Activated naive CD8-positive, alpha-beta T cell (primary cell): ENCODE results near the gene PHF23.

Source experiments
- H3K27ac Mint-ChIP-seq: one replicate; pipeline ENCODE4 v1.8.0; 2021; ENCODE audit warnings: mixed read lengths
- H3K27me3 Mint-ChIP-seq: one replicate; pipeline ENCODE4 v1.8.0; 2021; ENCODE audit warnings: mixed read lengths
- H3K36me3 Mint-ChIP-seq: one replicate; pipeline ENCODE4 v1.8.0; 2021; ENCODE audit warnings: mixed read lengths
- H3K4me1 Mint-ChIP-seq: one replicate; pipeline ENCODE4 v1.8.0; 2021; ENCODE audit warnings: low read depth, mixed read lengths
- H3K4me3 Mint-ChIP-seq: one replicate; pipeline ENCODE4 v1.8.0; 2021; ENCODE audit warnings: mild to moderate bottlenecking, mixed read lengths
- H3K9me3 Mint-ChIP-seq: one replicate; pipeline ENCODE4 v1.8.0; 2021; ENCODE audit warnings: low read depth, mixed read lengths

Gene PHF23

GRCh38 chr17:7221278-7222092 lies 17.8 kb downstream of the PHF23 start:
- Mint-ChIP-seq H3K9me3 (no peaks in the 10 kb centered on the region), H3K36me3 (peaks cover 3% of the 10 kb centered on the region), H3K4me3 (peak overlapping the region; percentile 93), H3K27ac (peak overlapping the region; percentile 83), H3K4me1 (peaks cover 42% of the 10 kb centered on the region), H3K27me3 (no peaks in the 10 kb centered on the region)

GRCh38 chr17:7220593-7221277 lies 18.5 kb downstream of the PHF23 start:
- H3K4me3 Mint-ChIP-seq = peak overlapping the region; percentile 93
- peaks cover 50% of the 10 kb centered on the region for H3K4me1 Mint-ChIP-seq
- peaks cover 3% of the 10 kb centered on the region for H3K36me3 Mint-ChIP-seq
- H3K27ac Mint-ChIP-seq = peak overlapping the region; percentile 83
- no peaks in the 10 kb centered on the region for H3K27me3 Mint-ChIP-seq
- H3K9me3 Mint-ChIP-seq = no peaks in the 10 kb centered on the region

- Mint-ChIP-seq H3K4me1 (peaks cover 56% of the 10 kb centered on the region), H3K27me3 (no peaks in the 10 kb centered on the region), H3K36me3 (peaks cover 3% of the 10 kb centered on the region), H3K27ac (peak within 1 kb of the TSS; percentile 95), H3K9me3 (no peaks in the 10 kb centered on the region), H3K4me3 (peak within 1 kb of the TSS; percentile 93)
Observed at GRCh38 chr17:7219812-7220592, 19.3 kb downstream of the PHF23 start, which contains the start of the genes ACADVL and DLG4. TSS of gene ACADVL (plus strand) at chr17:7219938. CDS start at chr17:7219985, 47 bp downstream. TSS of gene DLG4 (minus strand) at chr17:7219836.

GRCh38 chr17:7219229-7219811 lies 19.9 kb downstream of the PHF23 start:
- Mint-ChIP-seq H3K4me1 (peaks cover 63% of the 10 kb centered on the region), H3K36me3 (peaks cover 3% of the 10 kb centered on the region), H3K4me3 (peak overlapping the region; percentile 93), H3K27me3 (no peaks in the 10 kb centered on the region), H3K27ac (peak overlapping the region; percentile 95), H3K9me3 (no peaks in the 10 kb centered on the region)

- Mint-ChIP-seq H3K36me3 (peaks cover under 1% of the 10 kb centered on the region), H3K27ac (peak overlapping the region; percentile 95), H3K27me3 (no peaks in the 10 kb centered on the region), H3K4me3 (peak overlapping the region; percentile 93), H3K4me1 (peaks cover 69% of the 10 kb centered on the region), H3K9me3 (no peaks in the 10 kb centered on the region)
Observed at GRCh38 chr17:7218758-7219157, 20.5 kb downstream of the PHF23 start.

- peak overlapping the region; percentile 70 for H3K27ac Mint-ChIP-seq
Observed at GRCh38 chr17:7218166-7218565, 21.1 kb downstream of the PHF23 start.

GRCh38 chr17:7217113-7217987 lies 21.9 kb downstream of the PHF23 start:
- peaks cover 71% of the 10 kb centered on the region for H3K4me1 Mint-ChIP-seq
- no peaks in the 10 kb centered on the region for H3K9me3 Mint-ChIP-seq
- H3K27ac Mint-ChIP-seq = peak overlapping the region; percentile 70
- H3K4me3 Mint-ChIP-seq = peak overlapping the region; percentile 68
- no peaks in the 10 kb centered on the region for H3K36me3 Mint-ChIP-seq
- H3K27me3 Mint-ChIP-seq = no peaks in the 10 kb centered on the region

More at GRCh38 chr17:7218166-7218565, 21.1 kb downstream of the PHF23 start:
- Mint-ChIP-seq H3K36me3 (no peaks in the 10 kb centered on the region), H3K27me3 (no peaks in the 10 kb centered on the region), H3K4me3 (peak overlapping the region; percentile 68), H3K4me1 (peaks cover 71% of the 10 kb centered on the region), H3K9me3 (no peaks in the 10 kb centered on the region)

- no peaks in the 10 kb centered on the region for H3K36me3 Mint-ChIP-seq
- no peaks in the 10 kb centered on the region for H3K27me3 Mint-ChIP-seq
- peaks cover 77% of the 10 kb centered on the region for H3K4me1 Mint-ChIP-seq
- H3K27ac Mint-ChIP-seq = peak overlapping the region; percentile 67
- peak overlapping the region; percentile 61 for H3K4me3 Mint-ChIP-seq
- no peaks in the 10 kb centered on the region for H3K9me3 Mint-ChIP-seq
Observed at GRCh38 chr17:7216242-7217112, 22.8 kb downstream of the PHF23 start.

GRCh38 chr17:7215652-7216180 lies 23.5 kb downstream of the PHF23 start:
- H3K27me3 Mint-ChIP-seq = no peaks in the 10 kb centered on the region
- peaks cover 70% of the 10 kb centered on the region for H3K4me1 Mint-ChIP-seq
- H3K36me3 Mint-ChIP-seq = no peaks in the 10 kb centered on the region
- peak overlapping the region; percentile 89 for H3K4me3 Mint-ChIP-seq
- no peaks in the 10 kb centered on the region for H3K9me3 Mint-ChIP-seq
- peak overlapping the region; percentile 91 for H3K27ac Mint-ChIP-seq

- H3K4me1 Mint-ChIP-seq = peaks cover 66% of the 10 kb centered on the region
- H3K27ac Mint-ChIP-seq = peak overlapping the region; percentile 91
Observed at GRCh38 chr17:7215136-7215638, 24.1 kb downstream of the PHF23 start.

GRCh38 chr17:7214300-7215135 lies 24.7 kb downstream of the PHF23 start:
- Mint-ChIP-seq H3K9me3 (no peaks in the 10 kb centered on the region), H3K36me3 (no peaks in the 10 kb centered on the region), H3K27ac (peak overlapping the region; percentile 91), H3K27me3 (no peaks in the 10 kb centered on the region), H3K4me3 (peak overlapping the region; percentile 89), H3K4me1 (peaks cover 63% of the 10 kb centered on the region)

More at GRCh38 chr17:7215136-7215638, 24.1 kb downstream of the PHF23 start:
- H3K27me3 Mint-ChIP-seq = no peaks in the 10 kb centered on the region
- H3K4me3 Mint-ChIP-seq = peak overlapping the region; percentile 89
- H3K9me3 Mint-ChIP-seq = no peaks in the 10 kb centered on the region
- no peaks in the 10 kb centered on the region for H3K36me3 Mint-ChIP-seq

GRCh38 chr17:7213895-7214299 lies 25.4 kb downstream of the PHF23 start:
- Mint-ChIP-seq H3K27ac (peak overlapping the region; percentile 91), H3K4me3 (peak overlapping the region; percentile 89), H3K27me3 (no peaks in the 10 kb centered on the region), H3K4me1 (peaks cover 57% of the 10 kb centered on the region), H3K9me3 (no peaks in the 10 kb centered on the region), H3K36me3 (no peaks in the 10 kb centered on the region)
